Lung (tissue), 12 donors: ENCODE results near the gene SLC27A3. TPM values are rescaled to one million over a fixed set of nuclear protein-coding genes. Genes with fewer than 3 reads are reported as not detected.

Source experiments
- ATAC-seq: fragments of 200-7000 bp; cut with Tn5 transposase; one replicate; pipeline ENCODE4 v1.9.1; 2020; ENCODE audit warnings: moderate number of reproducible peaks; ENCODE audit not compliant: insufficient read depth, low FRiP score
- DNase-seq, 3 donors: peaks; one replicate each; pipeline ENCODE4 v3.0.0-alpha.2; 2013 to 2017
- H3K27ac ChIP-seq, 2 donors: one replicate each; pipeline ENCODE4 v1.5.1; 2013; ENCODE audit warnings: mild to moderate bottlenecking in 2 of 2, moderate library complexity in 2 of 2, control low read depth in 1 of 2, inconsistent platforms in 1 of 2, low read depth in 1 of 2, low read length in 1 of 2
- H3K27me3 ChIP-seq, 3 donors: one replicate each; pipeline ENCODE4 v1.5.1; 2013; ENCODE audit warnings: low read length in 2 of 3; ENCODE audit not compliant: control insufficient read depth in 3 of 3, insufficient read depth in 3 of 3
- H3K36me3 ChIP-seq, 4 donors: one replicate each; pipeline ENCODE4 v1.5.1; 2013; ENCODE audit warnings: low read length in 4 of 4, mild to moderate bottlenecking in 1 of 4, moderate library complexity in 1 of 4; ENCODE audit not compliant: control insufficient read depth in 4 of 4, insufficient read depth in 4 of 4
- H3K4me1 ChIP-seq, 5 donors: one replicate each; pipeline ENCODE4 v1.5.1; 2013; ENCODE audit warnings: low read length in 5 of 5, mild to moderate bottlenecking in 2 of 5, moderate library complexity in 1 of 5; ENCODE audit not compliant: control insufficient read depth in 5 of 5, insufficient read depth in 5 of 5
- H3K4me3 ChIP-seq: one replicate; pipeline ENCODE4 v1.5.1; 2013; ENCODE audit warnings: mild to moderate bottlenecking, control low read depth, moderate library complexity
- H3K9ac ChIP-seq, 2 donors: one replicate each; pipeline ENCODE4 v1.5.1; 2013; ENCODE audit warnings: low read length in 2 of 2, control low read depth in 1 of 2; ENCODE audit not compliant: insufficient read depth in 1 of 2
- H3K9me3 ChIP-seq, 4 donors: one replicate each; pipeline ENCODE4 v1.5.1; 2013; ENCODE audit warnings: low read length in 3 of 4, mild to moderate bottlenecking in 1 of 4, moderate library complexity in 1 of 4; ENCODE audit not compliant: control insufficient read depth in 4 of 4, insufficient read depth in 3 of 4
- WGBS, 2 donors: extraction: QIAGEN DNeasy Blood & Tissue Kit; methylation state at CpG; one replicate each; pipeline ENCODE4 v1.1.7; 2013; 5-methylcytosine and 5-hydroxymethylcytosine counted together
- polyA plus RNA-seq, 2 donors: library from polyadenylated mRNA; stranded (reverse); fragments of 200-250 nt; gene quantifications; one replicate each; pipeline ENCODE4 v1.2.1, GENCODE V29; 2013
- total RNA-seq, 2 donors: library from RNA; depleted of rRNA in 1 of 2; stranded (reverse); fragments of >200 nt in 1 of 2; gene quantifications; one replicate each; pipeline ENCODE4 v1.2.1, GENCODE V29; 2014 to 2021
- TF ChIP-seq, protein P1 (sequence below): IDR thresholded peaks from 2 replicates; pipeline ENCODE4 v1.5.1; 2012; ENCODE audit warnings: mild to moderate bottlenecking; ENCODE audit errors: control extremely low read depth, extremely low read depth
- donor health status: control.
- donor health status: control.
- donor health status: Bipolar disorder and iron deficiency.
- donor health status: healthy.
- donor health status: DM: yes; HTN: yes; CAD: no.

The SLC27A3 gene
- total and polyA plus RNA-seq, 4 donors, result 15.8 to 223 (median 108) TPM

DNA sequence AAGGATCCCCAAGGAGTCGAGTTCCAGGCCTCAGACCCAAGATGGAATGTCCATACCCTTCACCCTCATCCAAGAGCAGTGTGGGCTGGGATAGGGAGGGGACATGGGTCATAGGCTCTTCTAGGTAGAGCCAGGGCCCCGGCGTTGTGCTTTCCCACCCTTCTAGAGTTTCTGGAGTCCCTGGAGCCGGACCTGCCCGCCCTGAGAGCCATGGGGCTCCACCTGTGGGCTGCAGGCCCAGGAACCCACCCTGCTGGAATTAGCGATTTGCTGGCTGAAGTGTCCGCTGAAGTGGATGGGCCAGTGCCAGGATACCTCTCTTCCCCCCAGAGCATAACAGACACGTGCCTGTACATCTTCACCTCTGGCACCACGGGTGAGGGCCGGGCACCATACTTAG lies 1.1 kb downstream of the SLC27A3 start:
- TF ChIP-seq, protein P1, sequence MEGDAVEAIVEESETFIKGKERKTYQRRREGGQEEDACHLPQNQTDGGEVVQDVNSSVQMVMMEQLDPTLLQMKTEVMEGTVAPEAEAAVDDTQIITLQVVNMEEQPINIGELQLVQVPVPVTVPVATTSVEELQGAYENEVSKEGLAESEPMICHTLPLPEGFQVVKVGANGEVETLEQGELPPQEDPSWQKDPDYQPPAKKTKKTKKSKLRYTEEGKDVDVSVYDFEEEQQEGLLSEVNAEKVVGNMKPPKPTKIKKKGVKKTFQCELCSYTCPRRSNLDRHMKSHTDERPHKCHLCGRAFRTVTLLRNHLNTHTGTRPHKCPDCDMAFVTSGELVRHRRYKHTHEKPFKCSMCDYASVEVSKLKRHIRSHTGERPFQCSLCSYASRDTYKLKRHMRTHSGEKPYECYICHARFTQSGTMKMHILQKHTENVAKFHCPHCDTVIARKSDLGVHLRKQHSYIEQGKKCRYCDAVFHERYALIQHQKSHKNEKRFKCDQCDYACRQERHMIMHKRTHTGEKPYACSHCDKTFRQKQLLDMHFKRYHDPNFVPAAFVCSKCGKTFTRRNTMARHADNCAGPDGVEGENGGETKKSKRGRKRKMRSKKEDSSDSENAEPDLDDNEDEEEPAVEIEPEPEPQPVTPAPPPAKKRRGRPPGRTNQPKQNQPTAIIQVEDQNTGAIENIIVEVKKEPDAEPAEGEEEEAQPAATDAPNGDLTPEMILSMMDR, result no peak
- ATAC-seq (no peak), DNase-seq (no peak)
- H3K4me1 ChIP-seq, result peaks cover 6 to 29% (median 17%) of the 10 kb centered on the region in 5 donors
- H3K4me3 ChIP-seq, result peak overlapping the region; percentile 79
- peak overlapping the region in 1 of 2 donors; percentile 89 for H3K9ac ChIP-seq
- WGBS, 2 donors, result 62 to 75% methylated on average over 10 of the region's 10 CpGs
- H3K9me3 ChIP-seq, result peaks cover 0 to 2% (median 0%) of the 10 kb centered on the region in 4 donors
- no peaks in the 10 kb centered on the region for H3K27me3 ChIP-seq
- peak overlapping the region in 1 of 2 donors; percentile 86 for H3K27ac ChIP-seq
- H3K36me3 ChIP-seq, result peaks cover 2 to 20% (median 16%) of the 10 kb centered on the region in 4 donors

DNA sequence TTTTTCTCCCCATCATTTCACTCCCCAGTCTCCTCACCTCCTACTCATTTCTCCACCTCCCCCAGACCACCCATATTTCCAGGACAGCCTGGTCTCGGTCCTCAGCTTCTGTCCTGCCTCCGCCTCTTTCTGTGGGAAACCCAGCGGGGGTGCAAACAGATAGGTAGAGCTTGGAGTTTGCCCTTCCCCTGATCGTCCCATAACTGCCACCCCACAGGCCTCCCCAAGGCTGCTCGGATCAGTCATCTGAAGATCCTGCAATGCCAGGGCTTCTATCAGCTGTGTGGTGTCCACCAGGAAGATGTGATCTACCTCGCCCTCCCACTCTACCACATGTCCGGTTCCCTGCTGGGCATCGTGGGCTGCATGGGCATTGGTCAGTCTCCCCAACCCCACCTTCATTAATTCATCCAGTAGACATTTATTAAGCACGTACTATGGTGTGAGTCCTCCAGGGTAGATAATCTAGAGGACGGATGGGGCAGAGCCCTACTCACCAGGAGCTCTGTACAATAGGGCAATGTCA lies 1.7 kb downstream of the SLC27A3 start:
- H3K4me1 ChIP-seq, result peaks cover 6 to 27% (median 17%) of the 10 kb centered on the region in 5 donors
- 87 to 94% methylated on average over 10 of the region's 10 CpGs for WGBS, 2 donors
- H3K27ac ChIP-seq, result peak overlapping the region in 1 of 2 donors; percentile 29

DNA sequence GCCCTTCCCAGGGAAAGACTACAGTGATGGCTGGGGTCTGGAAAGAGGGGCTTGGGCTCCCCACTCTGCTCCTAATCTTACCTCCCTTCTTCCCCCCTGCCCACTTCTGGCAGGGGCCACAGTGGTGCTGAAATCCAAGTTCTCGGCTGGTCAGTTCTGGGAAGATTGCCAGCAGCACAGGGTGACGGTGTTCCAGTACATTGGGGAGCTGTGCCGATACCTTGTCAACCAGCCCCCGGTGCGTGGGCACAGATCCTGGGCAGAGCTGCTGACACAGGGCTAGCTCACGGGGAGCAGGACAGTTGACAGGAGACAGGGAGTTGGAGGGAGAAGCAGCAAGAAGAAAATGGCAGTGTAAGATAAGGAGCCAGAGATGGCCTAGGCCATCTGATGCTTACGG lies 2.4 kb downstream of the SLC27A3 start:
- Histone ChIP-seq H3K9ac (no peak overlapping the region), H3K27ac (no peak overlapping the region), H3K27me3 (no peaks in the 10 kb centered on the region), H3K4me3 (no peak overlapping the region), H3K9me3 (no peaks in the 10 kb centered on the region), H3K4me1 (peaks cover 6 to 28% (median 17%) of the 10 kb centered on the region in 5 donors), H3K36me3 (peaks cover 0 to 12% (median 11%) of the 10 kb centered on the region in 4 donors)
- ATAC-seq, result no peak
- TF ChIP-seq, protein P1, result no peak
- DNase-seq, result no peak
- 49 to 76% methylated on average over 7 of the region's 7 CpGs for WGBS, 2 donors

More for the DNA sequence above, 1.7 kb downstream of the SLC27A3 start:
- H3K4me3 ChIP-seq, result peak overlapping the region; percentile 79
- H3K27me3 ChIP-seq, result no peaks in the 10 kb centered on the region
- H3K9ac ChIP-seq, result peak overlapping the region in 1 of 2 donors; percentile 89
- no peak for ATAC-seq
- H3K36me3 ChIP-seq, result peaks cover 2 to 19% (median 13%) of the 10 kb centered on the region in 4 donors
- no peak for DNase-seq
- no peaks in the 10 kb centered on the region for H3K9me3 ChIP-seq
- TF ChIP-seq, protein P1, result no peak
